AG20443 (cell line): Measurements from ENCODE around the gene AP5Z1.
"Not testable (repeated sequence)": the region's sequence is repeated elsewhere in the genome, so short reads cannot be mapped to it uniquely, and the experiment has no call there.

Experiments
- DNase-seq: peaks from one replicate; pipeline ENCODE4 v3.0.0; 2012; ENCODE audit warnings: low spot score, mixed read lengths

Gene AP5Z1

DNA sequence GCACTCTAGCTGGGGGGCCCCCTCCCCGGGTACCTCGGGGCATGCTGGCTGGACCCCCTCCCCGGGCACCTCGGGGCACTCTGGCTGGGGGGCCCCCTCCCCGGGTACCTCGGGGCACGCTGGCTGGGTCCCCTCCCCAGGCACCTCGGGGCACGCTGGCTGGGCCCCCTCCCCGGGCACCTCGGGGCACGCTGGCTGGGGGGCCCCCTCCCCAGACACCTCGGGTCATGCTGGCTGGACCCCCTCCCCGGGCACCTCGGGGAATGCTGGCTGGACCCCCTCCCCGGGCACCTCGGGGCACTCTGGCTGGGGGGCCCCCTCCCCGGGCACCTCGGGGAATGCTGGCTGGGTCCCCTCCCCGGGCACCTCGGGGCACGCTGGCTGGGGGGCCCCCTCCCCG is 27.2 kb downstream of the AP5Z1 start:
- not testable (repeated sequence) for DNase-seq

DNA sequence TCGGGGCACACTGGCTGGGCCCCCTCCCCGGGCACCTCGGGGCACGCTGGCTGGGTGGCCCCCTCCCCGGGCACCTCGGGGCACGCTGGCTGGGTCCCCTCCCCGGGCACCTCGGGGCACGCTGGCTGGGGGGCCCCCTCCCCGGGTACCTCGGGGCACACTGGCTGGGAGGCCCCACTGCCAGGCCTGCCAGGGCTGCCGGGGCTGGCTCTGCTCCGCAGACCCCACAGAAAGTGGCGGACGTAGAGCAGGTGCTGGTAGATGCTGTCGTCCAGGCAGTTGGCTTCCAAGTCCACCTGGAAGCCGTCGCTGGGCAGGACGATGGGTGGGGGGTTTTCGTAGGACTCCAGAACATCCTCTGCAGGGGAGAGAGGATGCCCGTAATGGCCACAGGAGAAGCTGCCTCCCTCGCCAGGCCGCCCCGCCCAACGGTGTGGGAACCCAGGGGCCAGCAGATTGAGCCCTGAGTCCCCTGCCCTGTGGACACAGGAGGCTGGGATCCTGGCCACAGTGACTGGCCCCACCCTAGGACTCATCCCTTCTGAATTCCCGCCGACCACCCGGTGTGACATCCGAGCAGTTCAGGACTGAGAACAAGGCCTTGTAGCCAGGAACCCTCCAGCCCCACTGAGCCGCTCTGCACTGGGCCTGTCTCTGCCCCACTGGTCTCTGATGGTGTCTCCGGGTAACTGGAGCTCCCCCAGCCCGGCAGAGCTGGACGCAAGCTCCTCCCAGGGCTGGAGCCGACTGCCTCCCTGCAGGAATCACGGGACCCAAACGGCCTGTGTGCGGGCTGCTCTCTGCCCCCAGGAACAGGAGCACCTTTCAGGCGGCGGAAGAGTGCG is 28.2 kb downstream of the AP5Z1 start:
- no peak for DNase-seq

DNA sequence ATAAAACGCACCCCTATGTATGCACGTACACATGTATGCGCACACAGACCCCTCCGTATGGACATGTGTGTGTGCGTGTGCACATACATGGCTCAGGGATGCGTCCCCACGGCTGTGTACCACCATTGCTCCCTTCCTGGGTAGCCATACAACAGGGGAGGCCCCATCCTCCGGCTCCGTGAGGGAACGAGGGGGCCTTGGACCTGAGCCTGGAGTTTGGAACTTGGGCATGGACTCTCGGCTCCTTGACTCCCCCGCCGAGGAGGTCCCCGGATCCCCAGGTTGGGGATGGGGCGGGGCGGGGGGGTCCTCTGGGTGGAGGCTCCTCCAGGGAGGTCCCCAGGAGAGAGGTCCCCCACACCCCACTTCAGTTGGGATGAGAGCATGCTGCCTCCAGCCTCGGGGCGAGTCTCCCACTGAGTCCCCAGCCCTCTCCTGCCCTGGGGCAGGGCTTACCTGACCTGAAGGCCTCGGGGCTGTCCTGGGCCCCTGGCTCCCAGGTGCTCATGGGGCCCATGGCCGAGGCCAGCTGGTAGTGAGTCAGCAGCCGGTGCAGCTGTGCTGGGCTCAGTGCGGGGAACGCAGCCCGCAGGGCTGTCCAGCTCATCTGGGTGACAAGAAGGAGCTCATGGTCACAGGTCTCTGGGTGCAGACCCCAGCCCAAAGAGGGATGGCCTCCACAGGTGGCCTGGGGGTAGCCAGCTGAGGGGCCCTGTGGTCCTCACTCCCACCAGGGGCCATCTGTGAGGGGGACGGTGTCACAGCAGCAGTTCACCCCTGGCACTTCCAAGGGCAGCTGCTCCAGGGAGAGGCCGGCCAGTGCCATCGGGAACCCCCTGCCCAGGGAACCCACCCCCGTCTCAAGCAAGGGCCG is 29.9 kb downstream of the AP5Z1 start:
- no peak for DNase-seq

DNA sequence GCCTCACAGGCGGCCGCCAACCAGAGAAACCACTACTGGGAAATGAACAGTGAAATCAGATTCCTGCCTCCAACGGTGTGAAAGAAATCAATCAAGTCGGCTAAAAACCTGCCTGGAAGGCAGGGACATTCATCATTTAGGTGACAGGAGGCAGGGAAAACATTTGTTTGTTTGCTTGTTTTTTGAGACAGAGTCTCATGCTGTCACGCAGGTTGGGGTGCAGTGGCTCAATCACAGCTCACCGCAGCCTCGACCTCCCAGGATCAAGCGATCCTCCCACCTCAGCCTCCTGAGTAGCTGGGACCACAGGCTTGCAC is 30.5 kb downstream of the AP5Z1 start:
- no peak for DNase-seq

DNA sequence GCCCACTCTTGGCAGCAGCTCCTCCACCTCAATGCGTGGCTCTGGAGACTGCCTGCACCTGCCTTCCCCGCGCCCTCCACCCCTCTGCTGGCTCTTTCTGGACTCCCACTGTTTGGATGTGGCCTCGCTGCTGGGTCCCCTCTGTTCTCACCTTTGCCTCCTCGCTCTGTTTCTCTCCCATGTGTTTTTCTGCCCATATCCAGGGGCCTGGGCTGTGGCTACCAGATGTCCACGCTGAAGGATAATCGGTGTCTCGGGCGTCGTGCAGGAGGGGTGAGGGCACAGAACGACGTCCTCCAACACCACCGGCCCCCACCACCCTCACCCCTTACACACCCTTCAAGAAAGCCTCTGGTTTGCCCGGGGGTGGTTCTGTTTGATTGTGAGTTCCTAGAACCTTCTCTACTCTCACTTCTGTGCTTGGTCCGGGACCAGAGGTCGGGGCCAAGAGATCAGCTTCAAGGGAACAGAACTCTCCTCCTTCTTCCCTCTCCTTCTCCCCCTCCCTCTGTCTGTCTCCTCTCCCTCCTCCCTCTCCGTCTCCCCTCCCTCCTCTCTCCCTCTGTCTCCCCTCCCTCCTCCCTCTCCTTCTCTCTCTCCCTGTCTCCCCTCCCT is 31.7 kb downstream of the AP5Z1 start:
- DNase-seq = no peak

DNA sequence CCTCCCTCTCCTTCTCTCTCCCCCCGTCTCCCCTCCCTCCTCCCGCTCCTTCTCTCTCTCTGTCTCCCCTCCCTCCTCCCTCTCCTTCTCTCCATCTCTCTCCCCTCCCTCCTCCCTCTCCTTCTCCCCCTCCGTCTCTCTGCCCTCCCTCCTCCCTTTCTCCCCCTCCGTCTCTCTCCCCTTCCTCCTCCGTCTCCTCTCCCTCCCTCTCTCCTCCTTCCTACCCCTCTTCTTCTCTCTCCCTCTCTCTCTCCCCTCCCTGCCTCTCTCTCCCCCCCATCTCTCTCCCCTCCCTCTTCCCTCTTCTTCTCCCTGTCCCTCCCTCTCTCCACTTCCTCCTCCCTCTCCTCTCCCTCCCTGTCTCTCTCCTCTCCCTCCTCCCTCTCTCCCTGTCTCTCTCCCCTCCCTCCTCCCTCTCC is 32.2 kb downstream of the AP5Z1 start:
- DNase-seq = no peak

DNA sequence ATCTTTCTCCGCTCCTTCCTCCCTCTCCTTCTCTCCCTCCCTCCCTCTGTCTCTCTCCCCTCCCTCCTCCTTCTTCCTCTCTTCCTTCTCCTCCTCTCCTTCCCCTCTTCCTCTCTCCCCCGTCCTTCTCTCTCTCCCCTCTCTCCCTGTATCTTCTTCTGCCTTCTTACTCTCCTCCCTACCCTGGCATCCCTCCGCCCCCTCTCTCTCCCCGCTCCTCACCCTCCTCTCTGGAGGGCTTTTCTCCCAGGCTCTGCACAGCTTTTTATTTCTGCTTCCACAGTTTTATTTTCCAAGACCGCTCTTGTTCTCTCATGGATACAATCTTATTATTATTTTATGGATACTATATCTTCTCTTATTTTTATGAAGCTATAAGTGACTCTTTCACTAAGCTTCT is 32.6 kb downstream of the AP5Z1 start:
- no peak for DNase-seq

DNA sequence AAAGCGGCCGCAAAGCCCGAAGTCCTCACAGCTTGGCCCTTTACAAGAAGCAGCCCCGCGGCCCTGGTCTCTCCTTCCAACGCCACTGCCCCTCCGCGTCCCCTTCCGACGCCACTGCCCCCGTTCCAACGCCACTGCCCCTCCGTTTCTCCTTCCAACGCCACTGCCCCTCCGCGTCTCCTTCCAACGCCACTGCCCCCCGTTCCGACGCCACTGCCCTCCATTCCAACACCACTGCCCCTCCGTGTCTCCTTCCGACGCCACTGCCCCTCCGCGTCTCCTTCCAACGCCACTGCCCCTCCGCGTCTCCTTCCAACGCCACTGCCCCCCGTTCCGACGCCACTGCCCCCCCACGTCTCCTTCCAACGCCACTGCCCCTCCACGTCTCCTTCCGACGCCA is 33.1 kb downstream of the AP5Z1 start:
- DNase-seq = no peak

DNA sequence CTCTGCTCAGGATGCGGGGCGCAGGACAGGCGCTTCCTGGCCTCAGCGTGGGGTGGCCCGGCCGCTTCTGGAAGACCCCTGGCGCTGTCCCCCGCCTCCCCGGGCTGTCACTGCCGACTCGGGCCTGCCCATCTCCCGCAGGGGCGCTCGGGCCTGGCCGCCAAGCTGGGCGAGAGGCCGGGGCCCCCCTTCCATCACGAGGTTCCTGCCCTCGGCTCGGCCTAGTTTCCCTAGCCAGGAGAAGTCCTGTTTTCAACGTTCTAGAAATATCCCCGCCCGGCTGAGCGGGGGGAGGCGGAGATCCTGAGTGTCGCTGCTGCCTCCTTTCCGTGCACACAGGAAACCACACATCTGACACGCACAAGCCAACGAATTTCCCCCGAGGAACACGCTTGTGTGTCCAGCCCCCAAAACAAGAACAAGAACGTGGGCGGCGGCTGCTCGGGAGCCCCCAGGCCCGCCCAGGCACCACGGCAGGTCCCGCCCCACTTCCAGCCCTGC is 33.7 kb downstream of the AP5Z1 start:
- DNase-seq = no peak

DNA sequence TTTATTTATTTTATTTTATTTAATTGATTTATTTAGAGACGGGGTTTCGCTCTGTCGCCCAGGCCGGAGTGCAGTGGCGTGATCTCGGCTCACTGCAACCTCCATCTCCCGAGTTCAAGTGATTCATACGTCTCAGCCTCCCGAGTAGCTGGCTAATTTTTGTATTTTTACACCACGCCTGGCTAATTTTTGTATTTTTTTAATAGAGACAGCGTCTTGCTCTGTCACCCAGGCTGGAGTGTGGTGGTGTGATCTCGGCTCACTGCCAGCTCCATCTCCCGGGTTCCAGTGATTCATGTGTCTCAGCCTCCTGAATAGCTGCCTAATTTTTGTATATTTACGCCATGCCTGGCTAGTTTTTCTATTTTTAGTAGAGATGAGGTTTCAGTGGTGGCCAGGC is 34.2 kb downstream of the AP5Z1 start:
- DNase-seq = no peak

DNA sequence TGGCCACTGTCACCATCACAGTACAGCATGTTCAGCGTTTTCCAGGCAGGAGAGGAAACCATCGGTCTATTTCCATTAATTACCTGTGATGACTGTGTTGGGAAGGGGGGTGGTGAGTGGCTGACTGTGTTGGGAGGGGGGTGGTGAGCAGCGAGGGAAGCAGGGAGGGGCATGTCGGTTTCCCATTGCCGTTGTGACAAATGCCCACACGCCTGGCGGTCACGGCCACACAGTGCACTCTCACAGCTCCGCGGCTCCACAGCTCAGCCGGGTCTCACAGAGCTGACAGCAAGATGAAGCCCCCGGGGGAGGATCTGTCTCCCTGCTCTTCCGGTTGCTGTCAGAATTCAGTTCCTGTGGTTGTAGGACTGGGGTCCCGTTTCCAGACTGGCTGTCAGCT is 39.0 kb downstream of the AP5Z1 start:
- no peak for DNase-seq

DNA sequence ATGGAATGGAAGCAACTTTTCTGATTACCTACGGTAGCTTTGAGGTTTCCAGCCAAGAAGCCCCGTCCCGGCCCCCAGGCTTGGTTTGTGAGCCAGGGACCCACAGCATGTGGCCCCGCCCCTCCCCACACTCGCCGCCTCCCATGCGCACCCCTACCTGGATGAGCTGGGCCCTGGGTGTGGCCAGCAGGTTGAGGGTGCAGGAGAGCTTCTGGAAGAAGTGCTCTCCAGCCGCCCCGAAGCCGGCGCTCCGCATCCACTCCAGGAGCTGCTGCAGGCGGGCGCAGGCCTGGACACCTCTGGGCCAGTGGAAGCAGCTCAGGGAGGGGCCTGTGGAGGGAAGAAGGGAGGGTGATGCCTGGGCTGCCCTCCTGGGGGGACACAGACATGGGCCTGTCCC is 39.7 kb downstream of the AP5Z1 start:
- no peak for DNase-seq

DNA sequence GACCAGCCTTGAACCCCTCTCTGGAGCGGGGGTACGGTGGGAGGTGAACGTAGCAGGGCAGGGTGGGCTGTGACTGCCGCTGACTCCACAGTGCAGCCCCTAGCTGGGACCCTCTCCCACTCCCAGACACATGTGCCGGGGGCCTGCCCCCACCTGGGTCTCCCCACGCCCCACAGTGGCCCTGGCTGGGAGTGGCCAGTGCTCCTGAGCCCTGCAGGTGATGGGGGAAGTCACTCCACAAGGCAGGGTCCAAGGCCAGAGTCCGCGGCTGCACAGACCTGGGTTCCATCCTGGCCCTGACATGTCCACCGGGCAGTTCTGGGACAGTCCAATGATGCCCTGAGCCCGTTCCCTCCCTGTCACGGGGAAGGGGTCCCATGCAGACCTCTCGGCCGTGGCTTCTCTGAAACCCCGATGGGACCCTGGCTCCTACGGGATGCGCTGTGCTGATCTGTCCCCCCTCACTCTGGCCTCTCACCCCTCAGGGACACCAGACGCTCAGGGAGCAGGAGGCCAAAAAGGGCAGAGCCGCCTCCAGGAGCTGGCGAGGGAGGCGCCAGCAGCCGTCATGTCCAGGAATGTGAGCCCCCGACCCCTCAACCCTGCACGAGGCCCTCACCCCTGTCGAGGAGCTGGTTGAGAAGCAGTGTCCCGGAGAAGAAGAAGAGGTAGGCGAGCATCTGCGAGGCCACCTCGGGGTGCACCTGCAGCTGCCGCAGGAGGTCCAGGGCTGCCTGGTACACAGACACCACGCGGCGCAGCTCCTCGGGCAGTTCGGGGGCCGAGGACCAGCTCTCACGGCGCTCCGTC is 40.4 kb downstream of the AP5Z1 start:
- DNase-seq = no peak

DNA sequence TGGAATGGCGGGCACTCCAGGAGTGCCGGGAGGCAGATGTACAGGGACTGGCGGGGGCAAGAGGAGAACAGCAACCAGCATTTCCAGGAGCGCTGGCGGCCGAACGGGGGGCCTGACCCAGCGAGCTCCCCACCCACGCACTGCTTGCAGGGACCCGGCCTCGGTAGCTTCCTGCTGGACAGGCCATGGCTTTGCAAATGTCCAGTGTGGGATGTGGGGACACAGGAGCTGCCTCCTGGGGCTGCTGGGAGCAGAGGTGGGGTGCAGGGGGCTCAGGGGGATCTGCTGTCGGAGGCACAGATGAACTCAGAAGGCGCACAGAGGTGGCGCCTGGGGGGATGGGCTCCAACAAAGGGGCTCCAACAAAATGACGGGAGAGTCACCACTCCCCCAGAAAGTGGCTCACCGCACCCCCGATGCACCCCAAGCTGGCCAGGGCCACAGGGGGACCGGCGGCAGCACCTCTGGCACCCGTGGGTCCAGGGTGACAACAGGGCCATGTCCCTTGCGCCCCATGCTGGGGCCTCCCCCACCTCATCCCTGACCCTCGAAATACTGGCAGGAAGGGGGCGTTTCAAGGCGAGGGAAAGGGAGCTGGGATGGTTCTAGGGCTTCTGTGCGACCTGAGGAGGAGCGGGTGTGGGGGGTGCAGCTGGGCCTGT is 41.1 kb downstream of the AP5Z1 start:
- no peak for DNase-seq

DNA sequence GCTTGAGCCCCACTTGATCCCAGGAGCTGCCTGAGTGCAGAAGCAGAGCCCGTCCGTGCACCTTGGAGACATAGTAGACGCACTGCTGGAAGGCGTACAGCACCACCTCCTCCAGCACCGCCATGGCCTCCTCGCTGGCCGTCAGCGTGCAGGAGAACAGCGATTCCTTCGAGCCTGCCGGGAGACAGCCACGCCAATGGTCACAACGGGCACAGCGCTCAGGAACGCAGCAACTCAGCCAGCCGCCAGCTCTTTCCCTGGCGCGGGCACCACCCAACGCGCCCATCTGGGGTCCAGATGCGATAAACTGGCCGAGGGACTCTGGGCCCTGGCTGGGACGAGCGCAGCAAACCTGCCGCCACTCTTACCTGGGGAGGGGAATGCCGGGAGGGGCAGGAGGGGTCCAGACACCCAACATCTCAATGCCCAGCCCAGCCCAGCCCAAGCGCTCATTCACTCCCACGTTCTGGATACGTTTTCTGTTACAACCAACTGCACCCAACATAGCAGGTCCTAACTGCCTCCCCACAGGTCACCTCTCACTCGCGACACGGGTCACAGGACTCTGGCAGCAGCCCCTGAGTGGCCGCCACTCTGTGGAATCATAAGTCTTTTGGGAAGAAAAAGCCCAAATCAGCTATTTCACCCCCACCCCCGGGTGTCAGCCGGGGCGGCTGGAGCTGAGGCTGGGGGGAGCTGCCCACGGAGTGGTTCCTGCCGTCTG is 41.9 kb downstream of the AP5Z1 start:
- no peak for DNase-seq

DNA sequence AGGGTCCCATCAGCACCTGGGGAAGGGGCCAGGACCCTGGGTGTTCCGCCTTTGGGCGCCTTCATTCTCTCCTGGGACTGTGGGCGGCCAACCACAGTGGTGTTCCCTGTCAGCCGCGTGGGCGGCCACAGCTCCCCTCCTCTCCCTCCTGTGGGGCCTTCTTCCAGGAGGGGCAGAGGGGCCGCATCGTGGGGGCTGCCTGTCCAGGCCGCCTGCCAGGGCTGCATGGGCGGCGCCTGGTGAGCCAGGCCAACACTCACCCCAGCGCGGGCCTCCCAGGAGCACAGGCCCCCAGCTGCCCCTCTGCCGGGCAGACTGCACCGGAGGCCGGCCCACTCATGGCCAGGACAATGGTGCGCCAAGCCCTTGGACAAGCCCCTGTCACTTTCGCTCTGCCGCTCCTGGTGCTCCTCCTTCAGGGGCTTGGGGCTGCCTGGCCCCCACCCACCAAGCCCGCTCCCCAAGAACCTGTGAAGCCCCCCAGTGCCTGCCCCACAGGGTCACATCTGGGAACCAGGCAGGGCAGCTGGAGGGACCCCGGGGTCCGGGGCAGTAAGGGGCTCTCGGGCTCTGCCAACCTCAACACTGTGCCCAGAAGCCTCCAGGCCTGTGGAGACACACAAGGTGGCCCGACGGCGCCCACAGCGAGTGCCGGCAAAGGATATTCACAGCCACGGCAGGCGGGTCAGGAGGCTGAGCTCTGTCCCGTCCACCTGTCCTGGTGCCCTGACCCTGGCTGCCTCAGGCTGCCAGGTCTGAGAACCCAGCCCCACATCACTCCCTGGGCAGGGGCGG is 42.8 kb downstream of the AP5Z1 start:
- no peak for DNase-seq

DNA sequence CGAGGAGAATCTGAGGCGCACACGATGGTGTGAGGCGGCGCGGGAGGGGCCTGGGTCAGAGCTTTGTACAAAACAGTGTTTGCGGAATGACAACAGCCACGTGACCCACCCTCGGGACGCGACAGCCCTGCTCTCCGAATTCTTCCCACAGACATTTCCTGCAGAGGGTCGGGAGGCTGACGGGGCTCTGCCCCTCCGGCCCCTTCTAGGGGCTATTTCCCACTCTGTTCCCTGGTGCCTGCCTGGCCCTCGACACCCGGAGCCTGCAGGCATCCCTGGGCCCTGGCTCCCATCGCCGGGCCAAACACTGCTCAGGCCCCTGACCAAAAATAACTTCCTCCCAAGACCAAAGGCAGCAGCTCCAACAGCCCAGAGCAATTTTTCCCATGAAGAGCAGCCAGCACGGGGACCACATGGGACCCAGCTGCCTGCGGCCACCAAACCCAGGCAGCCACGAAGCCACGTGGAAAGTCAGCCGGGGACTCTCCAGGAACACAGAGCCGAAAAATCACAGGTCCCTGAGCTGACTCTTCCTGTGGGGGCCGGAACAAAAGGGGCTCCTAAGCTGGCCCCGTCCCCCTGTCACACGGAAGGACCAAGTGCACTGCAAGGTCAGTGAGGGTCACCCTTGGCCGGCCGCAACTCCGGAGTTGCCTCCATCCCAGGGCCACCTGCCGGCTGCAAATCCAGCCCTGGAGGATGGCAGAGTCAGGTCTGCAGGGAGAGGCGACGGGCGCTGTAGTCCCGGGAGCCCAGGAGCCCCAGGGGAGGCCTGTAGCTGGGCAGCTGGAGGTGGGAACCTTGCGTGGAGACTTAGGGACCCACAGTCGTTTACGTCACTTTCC is 44.4 kb downstream of the AP5Z1 start:
- DNase-seq = no peak

DNA sequence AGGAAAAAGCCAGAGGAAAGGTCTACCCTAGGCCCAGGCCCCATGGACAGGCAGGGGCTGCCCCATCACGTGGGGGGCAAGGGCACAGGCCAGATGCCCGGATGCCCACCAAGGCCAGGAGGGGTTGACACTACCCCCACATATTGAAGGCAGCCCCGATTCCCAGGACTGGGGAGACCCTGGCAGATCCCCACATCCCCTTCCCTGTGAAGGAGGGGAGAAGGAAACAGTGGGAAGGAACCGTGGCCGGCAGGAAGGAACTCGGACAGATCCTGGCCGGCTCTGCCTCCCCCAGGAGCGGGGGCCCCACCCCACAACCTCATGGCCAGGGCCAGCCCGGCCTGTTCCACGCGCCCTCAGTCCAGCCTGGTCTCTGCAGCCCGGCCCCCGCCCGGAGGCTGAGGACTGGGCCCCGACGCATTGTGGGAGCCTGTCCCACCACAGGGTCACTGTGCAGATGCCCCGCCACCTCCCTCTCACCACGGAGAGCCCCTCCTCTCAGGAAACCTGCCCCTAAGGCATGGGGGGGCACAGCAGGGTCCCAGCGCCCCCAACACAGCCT is 45.1 kb downstream of the AP5Z1 start:
- no peak for DNase-seq
